ENCODE data around the gene CIB4. TPM values are rescaled to one million over a fixed set of nuclear protein-coding genes. Genes with fewer than 3 reads are reported as not detected.

The CIB4 gene
- polyA plus RNA-seq, 4 donors, result 0.50 to 0.78 (median 0.72) TPM; not detected in 1

DNA sequence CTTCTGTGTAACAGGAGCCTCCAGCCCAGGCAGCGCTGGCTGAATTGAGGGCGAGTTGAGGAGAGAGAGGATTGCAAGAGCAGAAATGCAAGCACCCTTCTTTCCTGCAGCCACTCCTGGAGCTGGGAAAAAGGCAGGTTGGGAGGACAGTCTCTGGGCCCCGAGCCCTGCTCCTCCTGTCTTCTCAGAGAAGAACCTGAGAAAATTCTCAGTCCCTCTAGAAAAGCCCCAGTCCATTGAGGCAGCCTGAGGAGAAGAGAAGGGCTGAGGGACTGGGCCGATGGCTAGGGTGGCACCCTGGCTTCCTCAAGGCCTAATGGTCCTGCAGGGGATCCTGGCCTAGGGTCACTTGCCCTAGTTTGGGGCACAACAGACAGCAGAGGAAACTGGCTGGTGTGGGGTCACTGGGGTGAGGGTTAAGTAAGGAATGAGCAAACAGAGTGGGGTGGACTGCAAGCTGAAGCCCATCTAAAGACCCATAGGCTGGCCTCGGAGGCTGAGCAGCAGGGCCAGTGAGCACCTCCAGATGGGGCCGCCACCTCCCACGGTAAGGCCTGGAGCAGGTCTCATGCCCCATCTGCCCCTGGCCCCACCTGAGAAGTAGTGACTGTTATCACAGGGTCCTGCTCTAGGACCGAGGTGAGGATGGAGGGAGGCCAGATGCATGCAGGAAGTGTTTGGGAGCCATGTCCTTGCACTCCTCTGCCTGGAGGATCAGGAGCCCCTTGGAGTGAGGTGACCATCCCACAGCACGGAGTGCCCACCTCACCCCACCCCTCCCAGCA is 12.4 kb downstream of the CIB4 start:
- no peak for DNase-seq (ENCODE audit: low read depth in 4 of 4, low spot score in 3 of 4)

DNA sequence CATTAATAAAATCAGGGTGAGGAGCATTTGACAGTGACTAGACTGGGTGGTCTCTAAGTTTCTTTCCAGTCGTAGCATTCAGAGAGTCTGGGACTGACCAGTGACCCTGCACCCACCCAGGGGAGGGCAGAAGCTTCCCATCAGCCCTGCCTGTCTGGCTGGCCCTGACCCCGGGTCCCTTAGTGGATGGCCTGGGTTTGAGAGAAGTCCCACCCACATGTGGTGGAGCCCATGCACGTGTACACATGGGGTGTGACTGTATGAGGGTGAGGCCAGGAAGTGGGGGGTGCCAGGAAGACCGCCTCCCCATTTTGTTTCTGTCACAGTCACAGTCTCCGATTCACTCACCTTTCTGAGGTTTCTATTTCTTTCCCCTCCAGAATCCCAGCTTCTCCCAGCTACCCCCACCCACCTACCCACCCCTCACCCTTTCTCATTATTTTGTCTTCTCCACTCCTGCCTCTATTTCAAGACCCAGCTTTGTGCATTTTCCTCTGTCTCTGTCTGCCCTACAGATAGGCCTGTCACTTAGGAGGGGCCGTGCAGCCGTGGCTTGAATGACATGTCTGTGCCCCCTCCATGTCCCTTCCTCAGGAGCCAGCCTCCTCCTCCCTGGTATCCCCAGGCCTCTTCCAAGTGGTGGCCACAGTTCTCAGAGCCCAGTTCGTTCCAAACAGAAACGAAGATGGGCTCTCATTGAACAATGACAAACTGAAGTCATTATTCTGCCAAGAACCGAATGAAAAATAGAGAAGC is 13.6 kb downstream of the CIB4 start:
- no peak for DNase-seq (ENCODE audit: low read depth in 4 of 4, low spot score in 3 of 4)

- no peak for DNase-seq (ENCODE audit: low read depth in 4 of 4, low spot score in 3 of 4)
These were observed 14.6 kb downstream of the CIB4 start for GRCh38 chr2:26626606-26627005.

DNA sequence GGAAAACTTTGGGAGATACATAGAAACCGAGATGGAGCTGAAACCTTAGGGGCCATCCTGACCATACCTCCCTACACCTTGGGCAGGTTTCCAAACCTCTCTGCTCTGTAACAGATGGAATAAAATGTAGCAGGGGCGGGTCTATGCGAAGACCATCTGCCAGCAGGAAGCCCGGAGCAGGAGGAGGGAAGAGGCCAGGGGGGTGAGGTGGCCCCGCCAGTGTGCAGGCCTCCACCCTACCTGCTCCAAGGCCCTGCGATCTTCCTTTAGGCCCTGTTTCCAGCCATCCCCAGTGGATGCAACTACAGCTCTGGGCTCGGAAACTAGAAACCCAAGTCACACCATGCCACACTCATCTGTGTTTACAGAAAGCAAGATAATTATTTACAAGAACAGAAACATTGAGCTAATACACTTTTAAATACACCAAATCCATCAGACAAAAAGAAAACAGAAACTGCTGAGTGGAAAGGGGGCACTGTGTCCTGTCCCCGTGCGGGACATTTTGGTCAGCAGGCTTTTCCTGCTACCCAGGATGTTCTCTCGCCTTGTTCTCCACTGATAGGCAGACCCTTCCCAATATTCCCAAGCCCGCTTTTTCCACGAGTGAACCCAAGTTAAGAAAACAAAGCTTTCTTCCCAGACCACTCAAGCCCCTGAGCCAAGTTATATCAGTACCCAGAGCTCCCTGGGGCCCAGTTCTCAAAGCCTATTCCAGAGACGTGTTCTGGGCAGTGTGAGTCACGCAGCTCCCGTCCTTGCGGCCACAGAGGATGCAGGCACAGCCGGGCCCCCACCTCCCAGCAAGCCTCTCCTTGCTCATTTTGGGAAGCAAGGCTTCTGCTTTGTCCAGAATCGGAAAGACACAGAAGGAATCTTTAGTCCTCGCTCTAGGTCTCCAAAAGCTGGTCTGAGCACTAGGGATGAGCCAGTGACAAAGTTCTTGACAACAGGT is 17.3 kb downstream of the CIB4 start:
- DNase-seq (ENCODE audit: low read depth in 4 of 4, low spot score in 3 of 4), result no peak

DNA sequence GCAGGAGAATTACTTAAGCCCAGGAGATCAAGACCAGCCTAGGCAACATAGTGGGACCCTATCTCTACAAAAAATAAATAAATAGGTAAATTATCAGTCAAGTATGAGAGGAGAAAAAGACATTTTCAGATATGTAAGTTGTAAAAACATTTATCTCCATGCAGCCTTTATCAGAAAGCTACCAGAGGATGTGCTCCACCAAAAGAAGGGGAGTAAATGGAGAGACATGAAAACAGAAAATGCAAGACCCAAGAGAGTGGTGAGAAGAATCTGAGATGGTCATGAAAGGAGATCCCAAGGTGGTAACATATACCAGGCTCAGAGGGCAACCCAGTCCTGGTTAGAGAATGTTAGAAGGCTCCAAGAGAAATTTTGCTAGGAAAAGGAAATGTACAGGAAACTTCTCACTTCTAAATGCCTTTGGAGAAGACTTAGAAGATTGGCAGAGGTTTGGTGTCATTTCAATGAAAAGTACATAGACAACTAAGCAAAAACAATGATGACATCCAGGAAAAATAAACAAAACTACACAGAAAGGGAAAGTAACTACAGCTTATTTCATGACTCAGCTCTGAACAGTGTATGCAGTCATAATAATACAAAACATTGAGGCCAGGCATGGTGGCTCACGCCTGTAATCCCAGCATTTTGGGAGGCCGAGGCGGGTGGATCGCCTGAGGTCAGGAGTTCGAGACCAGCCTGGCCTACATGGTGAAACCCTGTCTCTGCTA is 19.5 kb downstream of the CIB4 start:
- no peak for DNase-seq (ENCODE audit: low read depth in 4 of 4, low spot score in 3 of 4)

GRCh38 chr2:26620031-26620605 is 21.0 kb downstream of the CIB4 start:
- DNase-seq (ENCODE audit: low read depth in 4 of 4, low spot score in 3 of 4), result no peak

GRCh38 chr2:26619521-26619951 is 21.6 kb downstream of the CIB4 start:
- no peak for DNase-seq (ENCODE audit: low read depth in 4 of 4, low spot score in 3 of 4)

GRCh38 chr2:26619096-26619495 is 22.1 kb downstream of the CIB4 start:
- no peak for DNase-seq (ENCODE audit: low read depth in 4 of 4, low spot score in 3 of 4)

DNA sequence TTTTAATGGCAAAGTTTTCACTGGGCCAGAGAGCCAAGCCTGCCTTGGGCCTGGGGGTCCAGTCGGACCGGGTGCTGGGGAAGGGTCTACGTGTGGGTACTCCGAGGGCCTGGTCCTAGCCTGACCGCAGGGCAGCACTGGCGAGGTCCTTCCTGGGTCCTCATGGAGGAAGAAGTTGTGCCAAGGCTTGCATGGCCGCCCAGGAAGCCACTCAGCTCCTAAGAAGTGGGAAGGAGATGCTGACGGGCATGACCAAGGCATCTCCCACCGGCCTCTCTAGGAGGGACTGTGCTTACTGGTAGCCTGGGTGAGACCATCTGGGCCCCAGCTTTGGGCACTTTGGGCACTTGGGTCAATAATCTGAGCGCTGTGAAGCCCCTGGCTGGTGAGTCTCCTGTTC is 22.6 kb downstream of the CIB4 start:
- DNase-seq (ENCODE audit: low read depth in 4 of 4, low spot score in 3 of 4), result no peak

- DNase-seq (ENCODE audit: low read depth in 4 of 4, low spot score in 3 of 4), result no peak
These were observed 23.5 kb downstream of the CIB4 start for GRCh38 chr2:26617588-26618083.

GRCh38 chr2:26616706-26617587 is 24.2 kb downstream of the CIB4 start:
- DNase-seq (ENCODE audit: low read depth in 4 of 4, low spot score in 3 of 4), result no peak

- DNase-seq (ENCODE audit: low read depth in 4 of 4, low spot score in 3 of 4), result no peak
These were observed 25.1 kb downstream of the CIB4 start for GRCh38 chr2:26615860-26616705.

DNA sequence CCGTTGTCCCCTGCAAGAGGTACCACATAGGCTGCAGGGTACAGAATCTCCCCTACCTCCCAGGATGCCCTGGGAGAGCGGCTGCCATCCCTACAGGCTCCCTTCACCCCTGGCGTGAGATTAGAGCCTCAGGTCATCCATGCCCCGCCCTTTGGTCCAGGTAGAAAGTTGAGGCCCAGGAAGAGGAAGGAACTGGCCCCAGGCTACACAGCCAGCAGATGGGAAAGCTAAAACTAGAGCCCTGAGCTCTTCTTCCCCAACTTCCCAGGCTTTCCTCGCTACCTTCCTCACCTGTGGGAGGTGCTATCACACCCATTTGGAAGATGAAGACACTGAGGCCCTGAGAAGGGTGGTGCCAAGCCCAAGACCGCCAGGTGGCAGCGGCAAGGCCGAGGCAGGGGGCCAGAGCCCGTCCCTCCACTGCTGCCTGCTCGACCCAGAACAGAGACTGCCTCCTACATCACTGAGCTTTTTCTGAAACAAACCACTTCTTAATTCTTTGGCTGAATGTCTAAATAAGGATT is 25.8 kb downstream of the CIB4 start:
- DNase-seq (ENCODE audit: low read depth in 4 of 4, low spot score in 3 of 4), result no peak

GRCh38 chr2:26614216-26615138 is 26.7 kb downstream of the CIB4 start:
- DNase-seq (ENCODE audit: low read depth in 4 of 4, low spot score in 3 of 4), result no peak

DNA sequence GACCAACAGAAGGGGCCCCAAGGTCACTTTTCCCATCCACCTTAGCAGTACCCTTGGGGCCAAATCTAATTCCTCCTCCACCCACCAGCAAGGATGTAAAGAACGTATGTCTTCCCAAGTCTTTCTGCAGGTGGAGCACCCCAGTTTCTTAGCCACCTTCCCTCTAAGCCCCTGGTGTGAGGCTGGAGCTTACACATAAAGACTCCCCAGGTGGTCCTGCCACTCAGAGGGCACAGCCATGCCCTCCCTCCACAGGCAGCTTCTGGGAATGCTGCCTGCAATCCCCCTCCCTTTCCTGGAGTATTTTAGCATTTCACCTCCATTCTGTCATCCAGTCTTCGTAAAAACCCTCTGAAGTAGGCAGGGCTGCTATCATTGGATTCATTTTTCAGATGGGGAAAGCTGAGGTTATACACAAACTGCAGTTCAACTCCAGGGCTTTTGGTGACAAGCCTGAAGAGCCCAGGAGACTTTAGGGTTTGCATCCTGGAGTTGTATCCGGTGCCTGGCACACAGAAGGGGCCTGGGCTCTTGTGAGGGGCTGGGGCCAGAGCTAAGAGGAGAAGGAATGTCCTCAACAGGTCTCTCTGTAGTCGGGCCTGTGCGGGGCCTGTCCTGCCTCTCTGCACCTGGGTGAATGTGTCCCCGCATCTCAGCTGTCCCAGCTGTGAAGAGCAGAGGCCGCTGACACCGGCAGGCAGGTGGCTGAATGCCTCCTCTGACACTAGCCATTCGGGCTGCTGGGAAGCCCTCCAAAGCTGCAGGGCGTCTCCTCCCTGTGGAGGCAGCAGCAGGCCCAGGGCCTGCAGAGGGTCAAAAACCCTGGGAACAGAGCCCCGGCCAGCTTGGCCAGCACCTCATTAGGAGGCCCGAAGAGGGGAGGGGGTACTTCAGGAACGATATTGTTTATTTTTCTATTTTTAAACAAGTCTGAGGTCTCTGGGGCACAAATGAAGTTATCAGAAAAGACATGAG is 27.6 kb downstream of the CIB4 start:
- no peak for DNase-seq (ENCODE audit: low read depth in 4 of 4, low spot score in 3 of 4)
